Esophagus (tissue), 2 donors: ENCODE data around the gene GUSB. TPM values are rescaled to one million over a fixed set of nuclear protein-coding genes. Genes with fewer than 3 reads are reported as not detected.
"Not testable (repeated sequence)": the region's sequence is repeated elsewhere in the genome, so short reads cannot be mapped to it uniquely, and the experiment has no call there.

Source experiments
- H3K27ac ChIP-seq, 2 donors: one replicate each; pipeline ENCODE4 v1.5.1; 2013; ENCODE audit warnings: low read depth in 2 of 2, mild to moderate bottlenecking in 2 of 2, inconsistent platforms in 1 of 2, low read length in 1 of 2, moderate library complexity in 1 of 2
- H3K27me3 ChIP-seq, 2 donors: one replicate each; pipeline ENCODE4 v1.6.1; 2013; ENCODE audit warnings: low read length in 2 of 2, control low read depth in 1 of 2, mild to moderate bottlenecking in 1 of 2; ENCODE audit not compliant: insufficient read depth in 2 of 2, control insufficient read depth in 1 of 2
- H3K36me3 ChIP-seq, 2 donors: one replicate each; pipeline ENCODE4 v1.6.1; 2013; ENCODE audit warnings: low read length in 1 of 2; ENCODE audit not compliant: control insufficient read depth in 2 of 2, insufficient read depth in 2 of 2
- H3K4me1 ChIP-seq, 2 donors: one replicate each; pipeline ENCODE4 v1.6.1; 2013; ENCODE audit warnings: low read length in 1 of 2; ENCODE audit not compliant: control insufficient read depth in 2 of 2, insufficient read depth in 2 of 2
- H3K4me3 ChIP-seq, 2 donors: one replicate each; pipeline ENCODE4 v1.5.1; 2013; ENCODE audit warnings: low read length in 2 of 2, mild to moderate bottlenecking in 2 of 2, low read depth in 1 of 2, moderate library complexity in 1 of 2
- H3K9me3 ChIP-seq, 2 donors: one replicate each; pipeline ENCODE4 v1.6.1; 2013; ENCODE audit warnings: mild to moderate bottlenecking in 2 of 2, low read depth in 1 of 2, low read length in 1 of 2, moderate library complexity in 1 of 2; ENCODE audit not compliant: control insufficient read depth in 2 of 2, insufficient read depth in 1 of 2
- WGBS, 2 donors: extraction: QIAGEN DNeasy Blood & Tissue Kit; methylation state at CpG; one replicate each; pipeline ENCODE4 v1.1.7; 2013; 5-methylcytosine and 5-hydroxymethylcytosine counted together
- polyA plus RNA-seq, 2 donors: library from polyadenylated mRNA; stranded (reverse); fragments of 200-250 nt; gene quantifications; one replicate each; pipeline ENCODE4 v1.2.3, GENCODE V29; 2013
- donor health status: healthy with polysubstance abuse.
- donor health status: Bipolar disorder and iron deficiency.

The GUSB gene
- polyA plus RNA-seq, 2 donors = 24.1 to 30.5 TPM

- Histone ChIP-seq H3K4me3 (no peak overlapping the region), H3K4me1 (no peaks in the 10 kb centered on the region), H3K27me3 (no peaks in the 10 kb centered on the region), H3K36me3 (no peaks in the 10 kb centered on the region), H3K27ac (no peak overlapping the region), H3K9me3 (no peaks in the 10 kb centered on the region)
- WGBS, 2 donors = 89 to 95% methylated on average over 4 of the region's 4 CpGs
Observed at GRCh38 chr7:65992526-65992925, 10.5 kb upstream of the GUSB start.

- H3K9me3 ChIP-seq, H3K27me3 ChIP-seq, H3K4me1 ChIP-seq, H3K27ac ChIP-seq, H3K36me3 ChIP-seq, H3K4me3 ChIP-seq: not testable (repeated sequence)
- WGBS, 2 donors = 91 to 96% methylated on average over 5 of the region's 5 CpGs
Observed at GRCh38 chr7:65991829-65992228, 9.8 kb upstream of the GUSB start.

- no peaks in the 10 kb centered on the region for H3K27me3 ChIP-seq
- H3K36me3 ChIP-seq = no peaks in the 10 kb centered on the region
- H3K4me3 ChIP-seq = no peak overlapping the region
- WGBS, 2 donors = 78 to 80% methylated on average over 3 of the region's 3 CpGs
- no peaks in the 10 kb centered on the region for H3K9me3 ChIP-seq
- no peaks in the 10 kb centered on the region for H3K4me1 ChIP-seq
- H3K27ac ChIP-seq = no peak overlapping the region
Observed at GRCh38 chr7:65989694-65990080, 7.7 kb upstream of the GUSB start.

- not testable (repeated sequence) for H3K4me3 ChIP-seq, H3K27me3 ChIP-seq, H3K27ac ChIP-seq, H3K36me3 ChIP-seq, H3K9me3 ChIP-seq, H3K4me1 ChIP-seq
- WGBS, 2 donors = 80 to 93% methylated on average over 1 of the region's 1 CpG
Observed at GRCh38 chr7:65988503-65988902, 6.5 kb upstream of the GUSB start.

GRCh38 chr7:65988084-65988483 is 6.1 kb upstream of the GUSB start:
- WGBS, 2 donors = 55 to 60% methylated on average over 4 of the region's 4 CpGs
- Histone ChIP-seq H3K9me3 (no peaks in the 10 kb centered on the region), H3K4me3 (no peak overlapping the region), H3K4me1 (no peaks in the 10 kb centered on the region), H3K27me3 (no peaks in the 10 kb centered on the region), H3K27ac (no peak overlapping the region), H3K36me3 (no peaks in the 10 kb centered on the region)

GRCh38 chr7:65983965-65984658 is 2.1 kb upstream of the GUSB start:
- Histone ChIP-seq H3K27me3 (no peaks in the 10 kb centered on the region), H3K4me3 (no peak overlapping the region), H3K9me3 (no peaks in the 10 kb centered on the region), H3K36me3 (peaks cover 3 to 11% of the 10 kb centered on the region in 2 donors), H3K4me1 (peaks cover 6 to 10% of the 10 kb centered on the region in 2 donors), H3K27ac (no peak overlapping the region)
- 89 to 94% methylated on average over 10 of the region's 10 CpGs for WGBS, 2 donors

GRCh38 chr7:65980478-65981250 is 1.3 kb downstream of the GUSB start:
- H3K27me3 ChIP-seq = no peaks in the 10 kb centered on the region
- H3K4me1 ChIP-seq = peaks cover 6 to 10% of the 10 kb centered on the region in 2 donors
- peak overlapping the region; percentile 68 to 84 for H3K27ac ChIP-seq
- WGBS, 2 donors = 37 to 44% methylated on average over 11 of the region's 11 CpGs
- H3K36me3 ChIP-seq = peaks cover 3 to 18% of the 10 kb centered on the region in 2 donors
- H3K9me3 ChIP-seq = no peaks in the 10 kb centered on the region
- H3K4me3 ChIP-seq = peak overlapping the region; percentile 27 to 65

- peak overlapping the region in 1 of 2 donors; percentile 84 for H3K27ac ChIP-seq
- peaks cover 3 to 21% of the 10 kb centered on the region in 2 donors for H3K36me3 ChIP-seq
- H3K4me3 ChIP-seq = peak overlapping the region; percentile 27 to 65
- WGBS, 2 donors = 90 to 91% methylated on average over 29 of the region's 29 CpGs
- no peaks in the 10 kb centered on the region for H3K9me3 ChIP-seq
- peaks cover 6 to 10% of the 10 kb centered on the region in 2 donors for H3K4me1 ChIP-seq
- H3K27me3 ChIP-seq = no peaks in the 10 kb centered on the region
Observed at GRCh38 chr7:65979583-65980477, 2.2 kb downstream of the GUSB start.

GRCh38 chr7:65978891-65979582 is 3.0 kb downstream of the GUSB start:
- H3K9me3 ChIP-seq = no peaks in the 10 kb centered on the region
- 94 to 96% methylated on average over 18 of the region's 18 CpGs for WGBS, 2 donors
- peaks cover 8 to 29% of the 10 kb centered on the region in 2 donors for H3K36me3 ChIP-seq
- H3K4me3 ChIP-seq = no peak overlapping the region
- H3K27me3 ChIP-seq = no peaks in the 10 kb centered on the region
- peaks cover 6 to 10% of the 10 kb centered on the region in 2 donors for H3K4me1 ChIP-seq
- no peak overlapping the region for H3K27ac ChIP-seq
